ENCODE data around the gene TXLNA. TPM values are rescaled to one million over a fixed set of nuclear protein-coding genes. Genes with fewer than 3 reads are reported as not detected.
"Not testable (repeated sequence)": the region's sequence is repeated elsewhere in the genome, so short reads cannot be mapped to it uniquely, and the experiment has no call there.

Gene TXLNA
- total RNA-seq, 4 donors from 2014 or later = 34.5 to 54.0 (median 40.7) TPM

GRCh38 chr1:32144033-32144432 is 35.4 kb upstream of the TXLNA start:
- Histone ChIP-seq H3K4me1 (peaks cover 7 to 24% (median 11%) of the 10 kb centered on the region in 3 donors), H3K27me3 (no peaks in the 10 kb centered on the region), H3K4me3 (no peak overlapping the region), H3K27ac (no peak overlapping the region), H3K36me3 (peaks cover 0 to 22% (median 0%) of the 10 kb centered on the region in 3 donors), H3K9me3 (peaks cover 0 to 9% (median 0%) of the 10 kb centered on the region in 3 donors)
- TF ChIP-seq POLR2A (IDR thresholded peaks at IDR 0.05) (no peak), CTCF (IDR thresholded peaks at IDR 0.05) (no peak)
- 83 to 90% methylated on average over 3 of the region's 3 CpGs for WGBS, 2 donors
- no peak for DNase-seq
- intact Hi-C loops (cut with DNase I) = no loop called here

GRCh38 chr1:32147799-32148198 is 31.7 kb upstream of the TXLNA start:
- H3K9me3 ChIP-seq; DNase-seq; H3K27me3 ChIP-seq; intact Hi-C loops (cut with DNase I); H3K27ac ChIP-seq; H3K4me3 ChIP-seq: not testable (repeated sequence)
- 96 to 100% methylated on average over 3 to 5 of the region's 5 CpGs for WGBS, 2 donors
- peaks cover 0 to 22% (median 0%) of the 10 kb centered on the region in 3 donors for H3K36me3 ChIP-seq
- H3K4me1 ChIP-seq = peaks cover 5 to 28% (median 8%) of the 10 kb centered on the region in 3 donors

GRCh38 chr1:32150847-32151246 is 28.6 kb upstream of the TXLNA start:
- WGBS, 2 donors = 92 to 93% methylated on average over 9 of the region's 9 CpGs
- peaks cover 0 to 9% (median 0%) of the 10 kb centered on the region in 3 donors for H3K9me3 ChIP-seq
- TF ChIP-seq CTCF (IDR thresholded peaks at IDR 0.05) (no peak), POLR2A (IDR thresholded peaks at IDR 0.05) (no peak)
- intact Hi-C loops (cut with DNase I) = no loop called here
- no peaks in the 10 kb centered on the region for H3K27me3 ChIP-seq
- DNase-seq = no peak
- peaks cover 0 to 42% (median 2%) of the 10 kb centered on the region in 3 donors for H3K36me3 ChIP-seq
- peaks cover 5 to 22% (median 6%) of the 10 kb centered on the region in 3 donors for H3K4me1 ChIP-seq
- H3K4me3 ChIP-seq = no peak overlapping the region
- no peak overlapping the region for H3K27ac ChIP-seq

GRCh38 chr1:32151319-32151787 is 28.1 kb upstream of the TXLNA start:
- H3K9me3 ChIP-seq = peaks cover 0 to 9% (median 0%) of the 10 kb centered on the region in 3 donors
- no peak overlapping the region for H3K27ac ChIP-seq
- H3K27me3 ChIP-seq = no peaks in the 10 kb centered on the region
- no peak for DNase-seq
- H3K4me1 ChIP-seq = peaks cover 5 to 22% (median 6%) of the 10 kb centered on the region in 3 donors
- peaks cover 0 to 47% (median 7%) of the 10 kb centered on the region in 3 donors for H3K36me3 ChIP-seq
- TF ChIP-seq POLR2A (IDR thresholded peaks at IDR 0.05) (no peak), CTCF (IDR thresholded peaks at IDR 0.05) (no peak)
- WGBS, 2 donors = 52 to 54% methylated on average over 4 to 5 of the region's 5 CpGs
- no peak overlapping the region for H3K4me3 ChIP-seq
- intact Hi-C loops (cut with DNase I) = no loop called here

- peaks cover 26 to 100% (median 55%) of the 10 kb centered on the region in 3 donors for H3K36me3 ChIP-seq
- intact Hi-C loops (cut with DNase I) = no loop called here
- WGBS, 2 donors = 62 to 85% methylated on average over 3 of the region's 3 CpGs
These were observed 20.3 kb upstream of the TXLNA start for GRCh38 chr1:32159189-32159588.

More at GRCh38 chr1:32159189-32159588, 20.3 kb upstream of the TXLNA start:
- Histone ChIP-seq H3K4me1 (no peaks in the 10 kb centered on the region), H3K9me3 (no peaks in the 10 kb centered on the region), H3K27me3 (no peaks in the 10 kb centered on the region), H3K27ac (no peak overlapping the region), H3K4me3 (no peak overlapping the region)
- TF ChIP-seq CTCF (IDR thresholded peaks at IDR 0.05) (no peak), POLR2A (IDR thresholded peaks at IDR 0.05) (no peak)
- DNase-seq = no peak

All from esophagus squamous epithelium (tissue), 5 donors.